BJ (cell line): Measurements from ENCODE around the gene CASTOR1. TPM values are rescaled to one million over a fixed set of nuclear protein-coding genes. Genes with fewer than 3 reads are reported as not detected.

Experiments used
- CTCF ChIA-PET: fragments of 350-600 bp; formaldehyde crosslinking; extraction: SDS; loops from one replicate; lab custom pipeline; 2021; ENCODE audit warnings: antibody characterized with exemption, inconsistent platforms; lab: Yijun Ruan, JAX
- POLR2A ChIA-PET: fragments of 300-600 bp; sonication (Branson Sonifier 250); formaldehyde crosslinking; extraction: SDS; loops from one replicate; lab custom pipeline; 2021; ENCODE audit warnings: antibody characterized with exemption; lab: Charles Lee
- DNase-seq: peaks from one replicate; pipeline ENCODE4 v3.0.0-alpha.2; 2011; ENCODE audit warnings: low read depth
- H3K27me3 ChIP-seq: 2 replicates; pipeline ENCODE4 v1.6.0; 2011; ENCODE audit warnings: low read length; ENCODE audit not compliant: control insufficient read depth, insufficient read depth
- H3K36me3 ChIP-seq: 2 replicates; pipeline ENCODE4 v1.5.1; 2011; ENCODE audit warnings: low read length; ENCODE audit not compliant: control insufficient read depth, insufficient read depth
- H3K4me3 ChIP-seq: 2 replicates; pipeline ENCODE4 v1.5.1; 2011; ENCODE audit warnings: low read depth, mild to moderate bottlenecking, control low read depth, low read length
- polyA plus RNA-seq: library from polyadenylated mRNA; depleted of rRNA; stranded (reverse); fragments of >200 nt; gene quantifications from 2 replicates; pipeline ENCODE4 v1.2.3, GENCODE V29; 2011
- TF ChIP-seq, protein P1 (sequence below): IDR thresholded peaks from 2 replicates; pipeline ENCODE4 v1.5.1; 2011; ENCODE audit warnings: low read depth, mild to moderate bottlenecking, control low read depth, inconsistent platforms, low read length, moderate library complexity; ENCODE audit not compliant: insufficient read depth

Gene CASTOR1
- polyA plus RNA-seq, 1 experiment: 16.4 TPM

- H3K27me3 ChIP-seq: no peaks in the 10 kb centered on the region
- no peaks in the 10 kb centered on the region for H3K36me3 ChIP-seq
- no peak overlapping the region for H3K4me3 ChIP-seq
- CTCF ChIA-PET: interaction anchor here (1.0 to 8.3 kb wide), 4 partner anchors 10 to 41 kb away, joined by 3 to 50 read pairs (median 4); partner anchors contain the start of genes CASTOR1, CCDC157 and SF3A1
- DNase-seq: no peak
- POLR2A ChIA-PET: no interaction called here
- TF ChIP-seq, protein P1, sequence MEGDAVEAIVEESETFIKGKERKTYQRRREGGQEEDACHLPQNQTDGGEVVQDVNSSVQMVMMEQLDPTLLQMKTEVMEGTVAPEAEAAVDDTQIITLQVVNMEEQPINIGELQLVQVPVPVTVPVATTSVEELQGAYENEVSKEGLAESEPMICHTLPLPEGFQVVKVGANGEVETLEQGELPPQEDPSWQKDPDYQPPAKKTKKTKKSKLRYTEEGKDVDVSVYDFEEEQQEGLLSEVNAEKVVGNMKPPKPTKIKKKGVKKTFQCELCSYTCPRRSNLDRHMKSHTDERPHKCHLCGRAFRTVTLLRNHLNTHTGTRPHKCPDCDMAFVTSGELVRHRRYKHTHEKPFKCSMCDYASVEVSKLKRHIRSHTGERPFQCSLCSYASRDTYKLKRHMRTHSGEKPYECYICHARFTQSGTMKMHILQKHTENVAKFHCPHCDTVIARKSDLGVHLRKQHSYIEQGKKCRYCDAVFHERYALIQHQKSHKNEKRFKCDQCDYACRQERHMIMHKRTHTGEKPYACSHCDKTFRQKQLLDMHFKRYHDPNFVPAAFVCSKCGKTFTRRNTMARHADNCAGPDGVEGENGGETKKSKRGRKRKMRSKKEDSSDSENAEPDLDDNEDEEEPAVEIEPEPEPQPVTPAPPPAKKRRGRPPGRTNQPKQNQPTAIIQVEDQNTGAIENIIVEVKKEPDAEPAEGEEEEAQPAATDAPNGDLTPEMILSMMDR: no peak
These were observed 39.3 kb upstream of the CASTOR1 start for GRCh38 chr22:30328466-30329049.

DNA sequence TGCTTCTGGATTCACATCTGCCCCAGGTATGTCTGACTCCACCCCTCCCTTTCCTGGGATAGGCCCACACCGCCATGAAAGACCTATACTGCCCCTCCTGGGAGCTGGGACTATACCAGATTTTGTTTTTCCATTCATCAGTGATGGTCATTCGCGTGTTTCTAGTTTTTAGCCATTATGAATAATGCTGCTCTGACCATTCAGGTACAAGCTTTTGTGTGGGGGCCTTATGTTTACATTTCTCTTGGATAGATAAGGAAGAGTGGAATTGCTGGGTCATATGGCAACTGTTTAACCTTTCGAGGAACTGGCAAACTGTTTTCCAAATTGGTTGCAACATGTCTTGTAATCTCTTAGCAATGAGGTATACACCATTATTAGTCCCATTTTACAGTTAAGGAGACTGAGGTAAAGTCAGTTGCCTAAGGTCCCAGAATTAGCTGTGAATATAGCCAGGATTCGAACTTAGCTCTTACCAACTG lies 38.6 kb upstream of the CASTOR1 start:
- Histone ChIP-seq H3K4me3 (no peak overlapping the region), H3K27me3 (no peaks in the 10 kb centered on the region), H3K36me3 (no peaks in the 10 kb centered on the region; the same call in 1 of the 2 replicates)
- POLR2A ChIA-PET: no interaction called here
- TF ChIP-seq, protein P1: no peak
- no peak for DNase-seq
- CTCF ChIA-PET: interaction anchor here (1.0 to 8.3 kb wide), 4 partner anchors 11 to 41 kb away, joined by 3 to 50 read pairs (median 4); partner anchors contain the start of genes CASTOR1, CCDC157 and SF3A1

GRCh38 chr22:30326706-30327362 lies 37.5 kb upstream of the CASTOR1 start, which contains the start of gene TBC1D10A:
TBC1D10A (minus strand) TSS chr22:30326941; CDS start chr22:30326881, 60 bp downstream.
- TF ChIP-seq, protein P1: no peak
- POLR2A ChIA-PET: interaction anchor here (0.6 kb wide), 1 partner anchor 47 kb away, joined by 3 read pairs; no protein-coding TSS in a partner anchor

DNA sequence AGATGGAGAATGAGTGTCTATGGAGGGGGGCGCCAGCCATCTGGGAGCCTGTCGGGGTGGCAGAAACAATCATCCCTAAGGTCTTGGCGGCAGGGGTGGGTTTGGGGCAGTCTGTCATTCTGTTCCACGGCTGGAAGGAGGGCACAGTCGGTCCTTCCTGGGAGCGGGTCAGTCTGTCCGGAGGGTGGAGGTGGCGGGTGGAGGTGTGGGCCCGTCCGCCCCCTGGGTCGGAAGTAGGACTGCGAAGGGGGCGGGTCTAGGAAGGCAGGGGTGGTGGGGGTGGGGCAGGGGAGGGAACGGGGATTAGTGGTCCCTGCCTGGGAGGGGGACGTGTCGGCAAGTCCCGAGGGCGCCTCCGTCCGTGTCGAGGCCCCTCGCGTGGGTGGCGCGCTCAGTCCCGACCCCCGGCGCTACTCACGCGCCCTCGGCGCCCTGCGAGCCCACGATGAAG lies 37.0 kb upstream of the CASTOR1 start:
- CTCF ChIA-PET: interaction anchor here (1.0 to 8.3 kb wide), 3 partner anchors 39 to 100 kb away, joined by 3 to 50 read pairs (median 7); partner anchors contain the start of gene CASTOR1
- H3K36me3 ChIP-seq: no peaks in the 10 kb centered on the region; the same call in 1 of the 2 replicates
- TF ChIP-seq, protein P1: no peak
- H3K4me3 ChIP-seq: peak overlapping the region; percentile 83
- H3K27me3 ChIP-seq: no peaks in the 10 kb centered on the region
- POLR2A ChIA-PET: interaction anchor here (0.6 kb wide), 1 partner anchor 47 kb away, joined by 3 read pairs; no protein-coding TSS in a partner anchor
- DNase-seq: no peak

More at GRCh38 chr22:30326706-30327362, 37.5 kb upstream of the CASTOR1 start, which contains the start of gene TBC1D10A:
- H3K36me3 ChIP-seq: no peaks in the 10 kb centered on the region; the same call in 1 of the 2 replicates
- no peak for DNase-seq
- CTCF ChIA-PET: interaction anchor here (8.3 kb wide), 1 partner anchor 40 kb away, joined by 50 read pairs; the partner anchor contains the start of gene CASTOR1
- H3K4me3 ChIP-seq: peak within 1 kb of the TSS; percentile 83
- no peaks in the 10 kb centered on the region for H3K27me3 ChIP-seq
